H9 (cell line): Measurements from ENCODE around the gene PRR5L. TPM values are rescaled to one million over a fixed set of nuclear protein-coding genes. Genes with fewer than 3 reads are reported as not detected.

Experiments used
- DNase-seq: peaks from one replicate; pipeline ENCODE4 v3.0.0-alpha.2; 2017
- H2AFZ ChIP-seq: one replicate; pipeline ENCODE4 v1.6.1; 2013; ENCODE audit warnings: mild to moderate bottlenecking, low read length, control low read depth, moderate library complexity
- H2AK5ac ChIP-seq: 2 replicates; pipeline ENCODE4 v1.6.1; 2013; ENCODE audit warnings: low read length, control low read depth, mixed read lengths; ENCODE audit not compliant: insufficient read length
- H2BK120ac ChIP-seq: one replicate; pipeline ENCODE4 v1.6.1; 2013; ENCODE audit warnings: low read depth, mild to moderate bottlenecking, low read length, control low read depth, inconsistent platforms; ENCODE audit not compliant: poor library complexity, severe bottlenecking
- H2BK12ac ChIP-seq: 2 replicates; pipeline ENCODE4 v1.6.1; 2013; ENCODE audit warnings: low read length, control low read depth, mixed read lengths, low read depth; ENCODE audit not compliant: insufficient read length
- H2BK15ac ChIP-seq: 2 replicates; pipeline ENCODE4 v1.6.1; 2013; ENCODE audit warnings: low read depth, low read length, control low read depth
- H2BK20ac ChIP-seq: one replicate; pipeline ENCODE4 v1.6.1; 2013; ENCODE audit warnings: low read depth, mild to moderate bottlenecking, low read length, control low read depth, inconsistent platforms; ENCODE audit not compliant: poor library complexity, severe bottlenecking
- H2BK5ac ChIP-seq: 2 replicates; pipeline ENCODE4 v1.6.1; 2013; ENCODE audit warnings: low read length, control low read depth, mixed read lengths; ENCODE audit not compliant: insufficient read length
- H3K14ac ChIP-seq: 2 replicates; pipeline ENCODE4 v1.6.1; 2013; ENCODE audit warnings: low read length, control low read depth; ENCODE audit not compliant: insufficient read depth
- H3K18ac ChIP-seq: 2 replicates; pipeline ENCODE4 v1.6.1; 2013; ENCODE audit warnings: low read depth, mild to moderate bottlenecking, mixed read lengths, low read length, control low read depth; ENCODE audit not compliant: insufficient read length
- H3K23ac ChIP-seq: 2 replicates; pipeline ENCODE4 v1.6.1; 2013; ENCODE audit warnings: low read length, control low read depth, mixed read lengths, low read depth; ENCODE audit not compliant: insufficient read length
- H3K23me2 ChIP-seq: 2 replicates; pipeline ENCODE4 v1.6.1; 2013; ENCODE audit warnings: low read depth, mild to moderate bottlenecking, mixed read lengths, low read length, control low read depth; ENCODE audit not compliant: insufficient read length, poor library complexity, severe bottlenecking
- H3K27ac ChIP-seq: 2 replicates; pipeline ENCODE4 v1.5.1; 2013; ENCODE audit warnings: low read length, control low read depth, mixed read lengths, low read depth; ENCODE audit not compliant: insufficient read length
- H3K27me3 ChIP-seq: 2 replicates; pipeline ENCODE4 v1.6.1; 2013; ENCODE audit warnings: low read length, control low read depth, inconsistent platforms; ENCODE audit not compliant: insufficient read depth
- H3K4ac ChIP-seq: 2 replicates; pipeline ENCODE4 v1.6.1; 2013; ENCODE audit warnings: low read depth, mild to moderate bottlenecking, control low read depth, inconsistent platforms, low read length, moderate library complexity
- H3K4me1 ChIP-seq: 2 replicates; pipeline ENCODE4 v1.6.1; 2013; ENCODE audit warnings: low read length, control low read depth, inconsistent platforms; ENCODE audit not compliant: insufficient read depth
- H3K4me2 ChIP-seq: 2 replicates; pipeline ENCODE4 v1.6.1; 2013; ENCODE audit warnings: low read length, control low read depth, mixed read lengths; ENCODE audit not compliant: insufficient read length, insufficient read depth
- H3K56ac ChIP-seq: 2 replicates; pipeline ENCODE4 v1.6.1; 2013; ENCODE audit warnings: low read depth, mild to moderate bottlenecking, mixed read lengths, low read length, control low read depth; ENCODE audit not compliant: insufficient read length
- H3K79me1 ChIP-seq: 2 replicates; pipeline ENCODE4 v1.6.1; 2013; ENCODE audit warnings: low read depth, mild to moderate bottlenecking, moderate library complexity, low read length, control low read depth, inconsistent platforms; ENCODE audit not compliant: insufficient read depth, poor library complexity, severe bottlenecking
- H3K79me2 ChIP-seq: 2 replicates; pipeline ENCODE4 v1.6.1; 2013; ENCODE audit warnings: low read length, control low read depth, inconsistent platforms; ENCODE audit not compliant: insufficient read depth
- H3K9ac ChIP-seq: 2 replicates; pipeline ENCODE4 v1.6.1; 2013; ENCODE audit warnings: low read length, control low read depth, mixed read lengths; ENCODE audit not compliant: insufficient read length; ENCODE audit errors: extremely low read depth
- H3K9me3 ChIP-seq: one replicate; pipeline ENCODE4 v1.6.1; 2013; ENCODE audit warnings: low read depth, low read length, inconsistent platforms; ENCODE audit not compliant: control insufficient read depth
- H3T11ph ChIP-seq: one replicate; pipeline ENCODE4 v1.6.1; 2013; ENCODE audit warnings: mild to moderate bottlenecking, low read length, control low read depth, inconsistent platforms
- H4K20me1 ChIP-seq: one replicate; pipeline ENCODE4 v1.6.1; 2013; ENCODE audit not compliant: control insufficient read depth, insufficient read length, insufficient read depth
- H4K5ac ChIP-seq: 2 replicates; pipeline ENCODE4 v1.6.1; 2013; ENCODE audit warnings: low read depth, mild to moderate bottlenecking, mixed read lengths, low read length, control low read depth; ENCODE audit not compliant: insufficient read length
- H4K8ac ChIP-seq: replicated peaks from 2 replicates; pipeline ENCODE4 v1.6.1; 2013; ENCODE audit warnings: low read length, control low read depth, mixed read lengths, low read depth; ENCODE audit not compliant: insufficient read length
- H4K91ac ChIP-seq: 2 replicates; pipeline ENCODE4 v1.6.1; 2013; ENCODE audit warnings: low read depth, mild to moderate bottlenecking, moderate library complexity, mixed read lengths, low read length, control low read depth; ENCODE audit not compliant: insufficient read length
- H3K27ac Mint-ChIP-seq, 3 experiments: 2 replicates in 2 of 3; 3 replicates in 1 of 3; pipeline ENCODE4 v1.8.0; 2020 to 2021; ENCODE audit warnings: mixed read lengths in 3 of 3, mild to moderate bottlenecking in 1 of 3, moderate library complexity in 1 of 3
- H3K27me3 Mint-ChIP-seq: 2 replicates; pipeline ENCODE4 v1.8.0; 2021; ENCODE audit warnings: low read depth, mild to moderate bottlenecking, moderate library complexity, mixed read lengths
- H3K36me3 Mint-ChIP-seq, 3 experiments: 2 replicates in 2 of 3; 3 replicates in 1 of 3; pipeline ENCODE4 v1.8.0; 2020 to 2021; ENCODE audit warnings: low read depth in 3 of 3, mixed read lengths in 3 of 3; ENCODE audit not compliant: insufficient read depth in 1 of 3
- H3K4me1 Mint-ChIP-seq, 2 experiments: 2 replicates each; pipeline ENCODE4 v1.8.0; 2020; ENCODE audit warnings: mixed read lengths in 2 of 2
- H3K4me3 Mint-ChIP-seq, 2 experiments: 2 replicates in 1 of 2; 3 replicates in 1 of 2; pipeline ENCODE4 v1.8.0; 2020 to 2021; ENCODE audit warnings: mild to moderate bottlenecking in 2 of 2, mixed read lengths in 2 of 2, moderate library complexity in 1 of 2
- H3K9me3 Mint-ChIP-seq, 2 experiments: 2 replicates in 1 of 2; 3 replicates in 1 of 2; pipeline ENCODE4 v1.8.0; 2020; ENCODE audit warnings: mild to moderate bottlenecking in 2 of 2, mixed read lengths in 2 of 2, moderate library complexity in 1 of 2
- WGBS: extraction: QIAGEN DNeasy Blood & Tissue Kit; methylation state at CpG from one replicate; pipeline ENCODE4 v1.1.7; 2013; ENCODE audit warnings: missing lambda C conversion rate, low lambda C conversion rate, mixed read lengths; ENCODE audit not compliant: insufficient read length; ENCODE audit errors: extremely low coverage; 5-methylcytosine and 5-hydroxymethylcytosine counted together
- total RNA-seq: library from RNA; stranded (reverse); gene quantifications from 2 replicates; pipeline ENCODE4 v1.2.1, GENCODE V29; 2021
- TF ChIP-seq, protein P1 (sequence below): fragments of 200-600 bp; sonication (generic); conservative IDR thresholded peaks from 3 replicates; pipeline ENCODE4 v1.8.0; 2021; ENCODE audit warnings: antibody characterized with exemption, mild to moderate bottlenecking

The PRR5L gene
- total RNA-seq, 1 experiment from 2014 or later: 5.6 TPM

DNA sequence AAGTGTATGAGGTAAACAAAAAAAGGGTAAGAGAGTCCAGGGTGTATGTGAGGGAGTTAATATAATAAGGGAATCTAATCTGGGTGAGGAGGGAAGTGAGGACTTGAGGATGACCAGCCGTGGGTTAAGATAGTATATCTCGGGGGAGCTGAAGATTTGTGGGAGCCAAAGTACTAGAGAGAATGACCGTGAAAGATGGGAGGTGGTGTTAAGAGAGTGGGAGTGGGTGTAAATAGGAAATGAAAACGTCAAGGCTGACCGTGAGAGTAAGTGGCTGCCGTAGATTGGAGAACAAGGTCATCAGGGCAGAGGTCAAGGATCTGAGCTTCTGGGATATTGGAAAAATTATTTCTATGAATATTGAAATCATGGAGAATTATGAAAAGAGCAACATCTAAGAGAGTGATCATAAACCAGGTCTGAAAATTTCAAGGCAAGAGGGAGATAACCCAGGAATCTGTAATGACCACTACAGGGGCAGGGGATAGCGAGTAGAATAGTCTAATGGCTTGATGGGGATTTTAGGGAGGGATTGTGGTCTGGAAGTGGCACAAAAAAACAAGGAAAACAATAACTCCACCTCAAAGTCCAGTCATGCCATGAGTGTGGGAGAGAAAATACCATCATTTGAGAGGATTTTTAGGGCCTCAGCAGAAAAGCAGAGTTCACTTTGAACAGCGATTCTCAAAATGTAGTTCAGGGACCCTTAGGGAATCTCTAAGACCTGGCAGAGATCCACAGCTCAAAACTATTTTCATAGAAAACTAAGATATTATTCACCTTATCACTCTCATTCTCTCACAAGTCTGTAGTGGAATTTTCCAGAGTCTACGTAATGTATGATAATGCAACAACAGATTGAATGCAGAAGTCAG is 72.0 kb downstream of the PRR5L start:
- Histone ChIP-seq H3K23ac (no peak overlapping the region), H3K27me3 (no peaks in the 10 kb centered on the region), H3K18ac (no peak overlapping the region), H3K79me2 (no peaks in the 10 kb centered on the region), H2BK20ac (no peak overlapping the region), H3K9me3 (no peaks in the 10 kb centered on the region), H3K27ac (no peak overlapping the region), H3K9ac (no peak overlapping the region), H2BK5ac (no peak overlapping the region), H2BK12ac (no peak overlapping the region), H3K23me2 (no peaks in the 10 kb centered on the region), H3K79me1 (no peaks in the 10 kb centered on the region), H3K4me2 (no peak overlapping the region), H2AFZ (no peak overlapping the region), H3K56ac (no peak overlapping the region), H3K4ac (no peak overlapping the region), H4K20me1 (no peaks in the 10 kb centered on the region), H2AK5ac (no peak overlapping the region), H3K4me1 (no peaks in the 10 kb centered on the region), H4K8ac (no peak overlapping the region), H2BK120ac (no peak overlapping the region), H2BK15ac (no peak overlapping the region), H4K91ac (no peak overlapping the region), H4K5ac (no peak overlapping the region), H3T11ph (no peak overlapping the region), H3K14ac (no peak overlapping the region)
- 100% methylated on average over 3 of the region's 9 CpGs for WGBS
- Mint-ChIP-seq H3K9me3 (no peaks in the 10 kb centered on the region), H3K4me3 (no peak overlapping the region), H3K4me1 (peaks cover 7 to 11% of the 10 kb centered on the region in 2 experiments), H3K27me3 (peaks cover 22% of the 10 kb centered on the region), H3K27ac (no peak overlapping the region), H3K36me3 (no peaks in the 10 kb centered on the region)
- TF ChIP-seq, protein P1, sequence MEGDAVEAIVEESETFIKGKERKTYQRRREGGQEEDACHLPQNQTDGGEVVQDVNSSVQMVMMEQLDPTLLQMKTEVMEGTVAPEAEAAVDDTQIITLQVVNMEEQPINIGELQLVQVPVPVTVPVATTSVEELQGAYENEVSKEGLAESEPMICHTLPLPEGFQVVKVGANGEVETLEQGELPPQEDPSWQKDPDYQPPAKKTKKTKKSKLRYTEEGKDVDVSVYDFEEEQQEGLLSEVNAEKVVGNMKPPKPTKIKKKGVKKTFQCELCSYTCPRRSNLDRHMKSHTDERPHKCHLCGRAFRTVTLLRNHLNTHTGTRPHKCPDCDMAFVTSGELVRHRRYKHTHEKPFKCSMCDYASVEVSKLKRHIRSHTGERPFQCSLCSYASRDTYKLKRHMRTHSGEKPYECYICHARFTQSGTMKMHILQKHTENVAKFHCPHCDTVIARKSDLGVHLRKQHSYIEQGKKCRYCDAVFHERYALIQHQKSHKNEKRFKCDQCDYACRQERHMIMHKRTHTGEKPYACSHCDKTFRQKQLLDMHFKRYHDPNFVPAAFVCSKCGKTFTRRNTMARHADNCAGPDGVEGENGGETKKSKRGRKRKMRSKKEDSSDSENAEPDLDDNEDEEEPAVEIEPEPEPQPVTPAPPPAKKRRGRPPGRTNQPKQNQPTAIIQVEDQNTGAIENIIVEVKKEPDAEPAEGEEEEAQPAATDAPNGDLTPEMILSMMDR: no peak
- DNase-seq: no peak
